ENCODE data around the gene C3orf38. TPM values are rescaled to one million over a fixed set of nuclear protein-coding genes. Genes with fewer than 3 reads are reported as not detected.
"Not testable (repeated sequence)": the region's sequence is repeated elsewhere in the genome, so short reads cannot be mapped to it uniquely, and the experiment has no call there.

The C3orf38 gene
- total and polyA plus RNA-seq, 9 of the 15 experiments (the other 6 are each of a cell fraction or from before 2014, with no cell fraction given), result 8.7 to 22.1 (median 16.2) TPM

DNA sequence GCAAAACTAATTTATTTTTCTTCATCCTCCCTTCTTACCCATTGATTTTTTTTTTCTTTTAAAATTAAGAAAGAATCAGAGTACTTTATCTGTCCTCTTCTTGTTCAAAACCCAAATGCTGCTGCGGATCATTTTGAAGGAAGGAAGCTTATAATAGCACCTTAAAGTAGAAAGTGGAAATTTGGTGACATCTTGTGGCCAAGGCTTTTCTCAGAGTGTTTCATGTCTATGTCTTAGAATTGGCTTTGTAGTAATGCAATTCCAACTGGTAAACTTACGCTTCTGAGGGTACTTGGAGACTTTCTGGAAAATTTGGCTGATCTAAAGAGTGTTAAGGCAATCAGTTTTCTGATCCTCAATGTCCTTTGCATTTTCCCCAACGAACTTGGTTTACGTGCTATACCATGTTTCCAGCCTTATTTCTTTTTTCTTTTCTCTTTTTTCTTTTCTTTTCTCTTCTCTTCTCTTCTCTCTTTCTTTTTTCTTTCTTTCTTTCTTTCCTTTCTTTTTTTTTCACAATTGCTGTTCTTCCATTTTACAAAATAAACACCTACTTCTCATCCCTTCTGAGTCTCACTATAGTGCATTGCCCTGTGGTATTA is 30.7 kb downstream of the C3orf38 start (continued):
- TF ChIP-seq, protein P1, sequence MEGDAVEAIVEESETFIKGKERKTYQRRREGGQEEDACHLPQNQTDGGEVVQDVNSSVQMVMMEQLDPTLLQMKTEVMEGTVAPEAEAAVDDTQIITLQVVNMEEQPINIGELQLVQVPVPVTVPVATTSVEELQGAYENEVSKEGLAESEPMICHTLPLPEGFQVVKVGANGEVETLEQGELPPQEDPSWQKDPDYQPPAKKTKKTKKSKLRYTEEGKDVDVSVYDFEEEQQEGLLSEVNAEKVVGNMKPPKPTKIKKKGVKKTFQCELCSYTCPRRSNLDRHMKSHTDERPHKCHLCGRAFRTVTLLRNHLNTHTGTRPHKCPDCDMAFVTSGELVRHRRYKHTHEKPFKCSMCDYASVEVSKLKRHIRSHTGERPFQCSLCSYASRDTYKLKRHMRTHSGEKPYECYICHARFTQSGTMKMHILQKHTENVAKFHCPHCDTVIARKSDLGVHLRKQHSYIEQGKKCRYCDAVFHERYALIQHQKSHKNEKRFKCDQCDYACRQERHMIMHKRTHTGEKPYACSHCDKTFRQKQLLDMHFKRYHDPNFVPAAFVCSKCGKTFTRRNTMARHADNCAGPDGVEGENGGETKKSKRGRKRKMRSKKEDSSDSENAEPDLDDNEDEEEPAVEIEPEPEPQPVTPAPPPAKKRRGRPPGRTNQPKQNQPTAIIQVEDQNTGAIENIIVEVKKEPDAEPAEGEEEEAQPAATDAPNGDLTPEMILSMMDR (IDR thresholded peaks at IDR 0.05 in 2 of 3, conservative IDR thresholded peaks at IDR 0.05 in 1 of 3; ENCODE audit: insufficient read depth in 2 of 3, low read depth in 1 of 3, low read length in 3 of 3), result peak; percentile 30 to 50 (median 45); a peak in 5 of 6 replicates

DNA sequence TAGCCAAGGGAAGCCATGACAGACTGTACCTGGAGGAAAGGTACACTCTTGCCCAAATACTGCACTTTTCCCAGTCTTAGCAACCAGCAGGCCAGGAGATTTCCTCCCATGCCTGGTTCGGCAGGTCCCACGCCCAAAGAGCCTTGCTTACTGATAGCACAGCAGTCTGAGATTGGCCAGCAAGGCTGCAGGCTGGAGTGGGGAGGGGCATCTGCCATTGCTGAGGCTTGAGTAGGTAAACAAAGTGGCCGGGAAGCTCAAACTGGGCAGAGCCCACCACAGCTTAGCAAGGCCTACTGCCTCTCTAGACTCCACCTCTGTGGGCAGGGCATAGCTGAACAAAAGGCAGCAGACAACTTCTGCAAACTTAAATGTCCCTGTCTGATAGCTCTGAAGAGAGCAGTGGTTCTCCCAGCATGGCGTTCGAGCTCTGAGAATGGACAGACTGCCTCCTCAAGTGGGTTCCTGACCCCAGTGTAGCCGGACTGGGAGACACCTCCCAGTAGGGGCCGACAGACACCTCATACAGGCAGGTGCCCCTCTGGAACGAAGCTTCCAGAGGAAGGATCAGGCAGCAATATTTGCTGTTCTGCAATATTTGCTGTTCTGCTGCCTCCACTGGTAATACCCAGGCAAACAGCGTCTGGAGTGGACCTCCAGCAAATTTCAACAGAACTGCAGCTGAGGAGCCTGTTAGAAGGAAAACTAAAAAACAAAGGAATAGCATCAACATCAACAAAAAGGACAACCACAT is 32.6 kb downstream of the C3orf38 start:
- H2AFZ ChIP-seq (ENCODE audit: low read depth, low read length); H3K27ac ChIP-seq (ENCODE audit: extremely low read depth, low read depth, low read length); FAIRE-seq; DNase-seq (ENCODE audit: extremely low read depth in 1 of 4, low spot score in 3 of 4); H3K4me3 ChIP-seq; H3K4me2 ChIP-seq (ENCODE audit: insufficient read depth, low read length); H3K4me1 ChIP-seq (replicated peaks in 1 of 2; ENCODE audit: control insufficient read depth in 2 of 2, insufficient read depth in 2 of 2, low read length in 2 of 2); H3K9ac ChIP-seq (ENCODE audit: insufficient read depth in 1 of 2, low read depth in 2 of 2, low read length in 2 of 2); H4K20me1 ChIP-seq (replicated peaks; ENCODE audit: control insufficient read depth, insufficient read depth, low read length); H3K9me1 ChIP-seq (ENCODE audit: control insufficient read depth, insufficient read depth, low read length); ATAC-seq; H3K27me3 ChIP-seq (ENCODE audit: control insufficient read depth in 2 of 2, insufficient read depth in 2 of 2, low read length in 2 of 2); H3K9me3 ChIP-seq (replicated peaks; ENCODE audit: control insufficient read depth, insufficient read depth, low read depth, low read length); CTCF ChIA-PET (ENCODE audit: low intra/inter-chr PET ratio); in situ Hi-C loops (cut with MboI); BruUV-seq (replicated peaks); intact Hi-C loops (cut with micrococcal nuclease); H3K79me2 ChIP-seq (ENCODE audit: control insufficient read depth, insufficient read depth, low read length); H3K36me3 ChIP-seq (ENCODE audit: control insufficient read depth, insufficient read depth, low read length): not testable (repeated sequence)
- POLR2A ChIA-PET, result interaction anchor here (0.6 kb wide), 1 partner anchor 200 kb away, joined by 3 read pairs; no protein-coding TSS in a partner anchor
- WGBS (ENCODE audit: insufficient coverage, low coverage, missing lambda C conversion rate), result 13% methylated on average over 9 of the region's 9 CpGs
